HCT116 (cell line): ENCODE measurements around the gene RPF1. TPM values are rescaled to one million over a fixed set of nuclear protein-coding genes. Genes with fewer than 3 reads are reported as not detected.

Experiments
- ATAC-seq: fragments of 200-7000 bp; cut with Tn5 transposase; 2 replicates; pipeline ENCODE4 v1.9.1; 2020; ENCODE audit warnings: mild to moderate bottlenecking, moderate library complexity
- BruUV-seq: library from RNA; stranded (reverse); fragments of 400-500 nt; replicated peaks from 2 replicates; lab custom pipeline; 2021; lab: Mats Ljungman, UMichigan
- CTCF ChIA-PET: fragments of 300-600 bp; sonication (Branson Sonifier 250); formaldehyde crosslinking; loops from one replicate; lab custom pipeline; 2021; ENCODE audit warnings: antibody characterized with exemption; lab: Charles Lee
- POLR2A ChIA-PET: fragments of 300-600, 350-600 bp; sonication (Branson Sonifier 250); formaldehyde crosslinking; loops from one replicate; lab custom pipeline; 2021; ENCODE audit warnings: antibody characterized with exemption; lab: Charles Lee
- RAD21 ChIA-PET, 2 experiments: fragments of 300-600 bp; sonication (Branson Sonifier 250); formaldehyde crosslinking; loops; one replicate each; lab custom pipeline; 2023; ENCODE audit warnings: low total read pairs in 2 of 2; ENCODE audit not compliant: uncharacterized antibody in 2 of 2, unreplicated experiment in 2 of 2, low non-redundant PET in 1 of 2; lab: Charles Lee
- DNase-seq: peaks from one replicate; pipeline ENCODE4 v3.0.0-alpha.2; 2010; ENCODE audit warnings: low read depth, low spot score
- H2AFZ ChIP-seq: fragments of 200-600 bp; shearing (Covaris generic), sonication (generic); 2 replicates; pipeline ENCODE4 v1.6.1; 2017; ENCODE audit warnings: low read depth, mixed run types, mixed read lengths, antibody characterized with exemption, low read length; ENCODE audit not compliant: poor library complexity, severe bottlenecking
- H3K27ac ChIP-seq: 2 replicates; pipeline ENCODE4 v1.5.1; 2012; ENCODE audit warnings: low read depth, low read length
- H3K27me3 ChIP-seq: fragments of 200-600 bp; sonication (generic); 2 replicates; pipeline ENCODE4 v1.6.1; 2016; ENCODE audit warnings: mixed run types, low read length, mixed read lengths; ENCODE audit not compliant: insufficient read depth
- H3K36me3 ChIP-seq, 2 experiments: fragments of 200-500 bp in 1 of 2; fragments of 200-600 bp in 1 of 2; sonication (Bioruptor generic) in 1 of 2; sonication (generic) in 1 of 2; 2 replicates each; pipeline versions ENCODE4 v1.5.1 to v1.6.1; 2014 to 2016; ENCODE audit warnings: low read length in 2 of 2, inconsistent platforms in 1 of 2, mixed read lengths in 1 of 2, mixed run types in 1 of 2; ENCODE audit not compliant: insufficient read depth in 2 of 2, control insufficient read depth in 1 of 2
- H3K4me1 ChIP-seq, 2 experiments: fragments of 200-600 bp in 1 of 2; sonication (generic) in 1 of 2; 2 replicates each; pipeline versions ENCODE4 v1.5.1 to v1.6.1; 2012 to 2017; ENCODE audit warnings: low read length in 2 of 2, inconsistent platforms in 1 of 2, mild to moderate bottlenecking in 1 of 2, mixed read lengths in 1 of 2, mixed run types in 1 of 2, moderate library complexity in 1 of 2; ENCODE audit not compliant: insufficient read depth in 2 of 2, control insufficient read depth in 1 of 2
- H3K4me2 ChIP-seq: fragments of 200-600 bp; sonication (generic); 2 replicates; pipeline ENCODE4 v1.6.1; 2017; ENCODE audit warnings: mixed run types, low read length, mixed read lengths
- H3K4me3 ChIP-seq, 2 experiments: fragments of 200-600 bp in 1 of 2; sonication (generic) in 1 of 2; replicated peaks in 1 of 2; 2 replicates each; pipeline ENCODE4 v1.5.1; 2011 to 2016; ENCODE audit warnings: low read length in 2 of 2, control low read depth in 1 of 2, low read depth in 1 of 2, mild to moderate bottlenecking in 1 of 2, mixed read lengths in 1 of 2, mixed run types in 1 of 2
- H3K79me2 ChIP-seq: fragments of 200-600 bp; sonication (generic); 2 replicates; pipeline ENCODE4 v1.6.1; 2017; ENCODE audit warnings: mild to moderate bottlenecking, mixed run types, low read length, moderate library complexity, mixed read lengths; ENCODE audit not compliant: insufficient read depth
- H3K9ac ChIP-seq: fragments of 200-600 bp; sonication (generic); 2 replicates; pipeline ENCODE4 v1.6.1; 2016; ENCODE audit warnings: low read length, mixed read lengths
- H3K9me2 ChIP-seq: fragments of 200-600 bp; sonication (generic), shearing (Covaris generic); 2 replicates; pipeline ENCODE4 v1.6.1; 2017; ENCODE audit warnings: mixed run types, mild to moderate bottlenecking, moderate library complexity; ENCODE audit not compliant: insufficient read depth
- H3K9me3 ChIP-seq, 2 experiments: fragments of 200-500 bp in 1 of 2; fragments of 200-600 bp in 1 of 2; sonication (Bioruptor generic) in 1 of 2; sonication (generic) in 1 of 2; 2 replicates each; pipeline ENCODE4 v1.6.1; 2014 to 2017; ENCODE audit warnings: low read length in 2 of 2, mixed read lengths in 2 of 2, inconsistent platforms in 1 of 2, low read depth in 1 of 2, mild to moderate bottlenecking in 1 of 2, mixed run types in 1 of 2, moderate library complexity in 1 of 2; ENCODE audit not compliant: control insufficient read depth in 1 of 2, insufficient read depth in 1 of 2
- H4K20me1 ChIP-seq: fragments of 200-600 bp; sonication (generic), shearing (Covaris generic); 2 replicates; pipeline ENCODE4 v1.6.1; 2017; ENCODE audit warnings: mixed run types, mild to moderate bottlenecking, moderate library complexity; ENCODE audit not compliant: insufficient read depth
- CBX3 ChIP-seq: IDR thresholded peaks from 2 replicates; pipeline ENCODE4 v1.6.1; 2012; ENCODE audit warnings: low read depth
- CEBPB ChIP-seq: IDR thresholded peaks from 2 replicates; pipeline ENCODE4 v1.6.1; 2012; ENCODE audit warnings: low read depth
- EGR1 ChIP-seq: IDR thresholded peaks from 2 replicates; pipeline ENCODE4 v1.6.1; 2012; ENCODE audit warnings: low read depth
- ELF1 ChIP-seq: IDR thresholded peaks from 2 replicates; pipeline ENCODE4 v1.6.1; 2012; ENCODE audit warnings: low read depth, borderline replicate concordance
- EZH2 ChIP-seq: fragments of 200-600 bp; sonication (generic); IDR thresholded peaks from 2 replicates; pipeline ENCODE4 v1.6.1; 2017; ENCODE audit warnings: antibody characterized with exemption, mixed run types
- EZH2phosphoT487 ChIP-seq: fragments of 200-600 bp; IDR thresholded peaks from 2 replicates; pipeline ENCODE4 v1.6.1; 2018; ENCODE audit warnings: antibody characterized with exemption, borderline replicate concordance
- FOSL1 ChIP-seq: IDR thresholded peaks from 2 replicates; pipeline ENCODE4 v1.6.1; 2012; ENCODE audit warnings: low read depth
- POLR2AphosphoS5 ChIP-seq: IDR thresholded peaks from 2 replicates; pipeline ENCODE4 v1.6.1; 2011; ENCODE audit warnings: mild to moderate bottlenecking, low read depth, low read length, moderate library complexity
- RAD21 ChIP-seq: IDR thresholded peaks from 2 replicates; pipeline ENCODE4 v1.6.1; 2012; ENCODE audit warnings: low read depth, mild to moderate bottlenecking
- SIN3A ChIP-seq: IDR thresholded peaks from 2 replicates; pipeline ENCODE4 v1.6.1; 2012; ENCODE audit warnings: low read depth
- SP1 ChIP-seq: IDR thresholded peaks from 2 replicates; pipeline ENCODE4 v1.6.1; 2012; ENCODE audit warnings: low read depth
- SRF ChIP-seq: IDR thresholded peaks from 2 replicates; pipeline ENCODE4 v1.6.1; 2012; ENCODE audit warnings: low read depth
- TCF7L2 ChIP-seq: IDR thresholded peaks from 2 replicates; pipeline ENCODE4 v1.7.0; 2011; ENCODE audit warnings: borderline replicate concordance, inconsistent platforms; ENCODE audit not compliant: insufficient read depth, insufficient read length; ENCODE audit errors: extremely low read depth
- ZFX ChIP-seq: fragments of 450-650 bp; IDR thresholded peaks from 2 replicates; pipeline ENCODE4 v1.6.1; 2017
- ZNF274 ChIP-seq: fragments of 200-500 bp; sonication (Bioruptor generic); IDR thresholded peaks from 2 replicates; pipeline ENCODE4 v1.6.1; 2014; ENCODE audit warnings: mild to moderate bottlenecking, low read depth, low read length, inconsistent platforms
- intact Hi-C: fragments of 100-400 bp; cut with micrococcal nuclease; formaldehyde crosslinking; loops from 2 replicates; pipeline ENCODE4 v1.10.0; 2022
- total RNA-seq: library from RNA; stranded (reverse); gene quantifications from one replicate; pipeline ENCODE4 v1.2.1, GENCODE V29; 2021; ENCODE audit not compliant: unreplicated experiment
- TF ChIP-seq, protein P1 (sequence below): IDR thresholded peaks from 2 replicates; pipeline ENCODE4 v1.6.1; 2011; ENCODE audit warnings: mild to moderate bottlenecking, low read length, moderate library complexity; ENCODE audit not compliant: insufficient replicate concordance; ENCODE audit errors: extremely low read depth
- TF ChIP-seq, protein P2 (sequence below): IDR thresholded peaks from 2 replicates; pipeline ENCODE4 v1.6.1; 2012
- TF ChIP-seq, protein P3 (sequence below): IDR thresholded peaks from 2 replicates; pipeline ENCODE4 v1.6.1; 2012; ENCODE audit warnings: low read depth
- TF ChIP-seq, protein P4 (sequence below): IDR thresholded peaks from 2 replicates; pipeline ENCODE4 v1.6.1; 2012

Gene RPF1
- total RNA-seq, 1 experiment from 2014 or later, result 86.9 TPM

DNA sequence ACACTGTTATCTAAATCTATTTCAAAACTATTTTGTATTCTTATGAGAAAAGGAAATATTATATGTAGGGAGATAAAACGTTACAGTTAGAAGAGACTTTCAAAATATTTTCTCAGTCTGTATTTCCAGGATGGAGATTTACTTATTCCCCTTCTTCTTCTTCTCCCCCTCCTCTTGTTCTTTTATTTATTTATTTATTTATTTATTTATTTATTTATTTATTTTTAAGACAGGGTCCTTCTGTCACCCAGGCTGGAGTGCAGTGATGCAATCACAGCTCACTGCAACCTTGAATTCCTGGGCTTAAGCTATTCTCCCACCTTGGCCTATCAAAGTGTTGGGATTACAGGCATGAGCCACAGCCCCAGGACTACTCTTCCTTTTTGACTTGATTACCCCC, 2.8 kb upstream of the RPF1 start:
- Histone ChIP-seq H3K9ac (no peak overlapping the region), H3K4me3 (no peak overlapping the region), H3K9me2 (no peaks in the 10 kb centered on the region), H3K27ac (no peak overlapping the region), H3K36me3 (peaks cover 0 to 3% of the 10 kb centered on the region in 2 experiments; a peak in 1 of 4 replicates)
- RAD21 ChIA-PET, result no interaction called here
- intact Hi-C loops, result no loop called here
- no peak for DNase-seq
- TF ChIP-seq TCF7L2 (no peak), SIN3A (no peak), ZFX (no peak), EGR1 (no peak), FOSL1 (no peak), SP1 (no peak), ELF1 (no peak), SRF (no peak), RAD21 (no peak), EZH2phosphoT487 (no peak), CEBPB (no peak), POLR2AphosphoS5 (no peak), EZH2 (no peak), CBX3 (no peak), ZNF274 (no peak)
- TF ChIP-seq, protein P1, sequence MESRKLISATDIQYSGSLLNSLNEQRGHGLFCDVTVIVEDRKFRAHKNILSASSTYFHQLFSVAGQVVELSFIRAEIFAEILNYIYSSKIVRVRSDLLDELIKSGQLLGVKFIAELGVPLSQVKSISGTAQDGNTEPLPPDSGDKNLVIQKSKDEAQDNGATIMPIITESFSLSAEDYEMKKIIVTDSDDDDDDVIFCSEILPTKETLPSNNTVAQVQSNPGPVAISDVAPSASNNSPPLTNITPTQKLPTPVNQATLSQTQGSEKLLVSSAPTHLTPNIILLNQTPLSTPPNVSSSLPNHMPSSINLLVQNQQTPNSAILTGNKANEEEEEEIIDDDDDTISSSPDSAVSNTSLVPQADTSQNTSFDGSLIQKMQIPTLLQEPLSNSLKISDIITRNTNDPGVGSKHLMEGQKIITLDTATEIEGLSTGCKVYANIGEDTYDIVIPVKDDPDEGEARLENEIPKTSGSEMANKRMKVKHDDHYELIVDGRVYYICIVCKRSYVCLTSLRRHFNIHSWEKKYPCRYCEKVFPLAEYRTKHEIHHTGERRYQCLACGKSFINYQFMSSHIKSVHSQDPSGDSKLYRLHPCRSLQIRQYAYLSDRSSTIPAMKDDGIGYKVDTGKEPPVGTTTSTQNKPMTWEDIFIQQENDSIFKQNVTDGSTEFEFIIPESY, result no peak
- TF ChIP-seq, protein P2, sequence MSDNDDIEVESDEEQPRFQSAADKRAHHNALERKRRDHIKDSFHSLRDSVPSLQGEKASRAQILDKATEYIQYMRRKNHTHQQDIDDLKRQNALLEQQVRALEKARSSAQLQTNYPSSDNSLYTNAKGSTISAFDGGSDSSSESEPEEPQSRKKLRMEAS, result no peak
- TF ChIP-seq, protein P3, sequence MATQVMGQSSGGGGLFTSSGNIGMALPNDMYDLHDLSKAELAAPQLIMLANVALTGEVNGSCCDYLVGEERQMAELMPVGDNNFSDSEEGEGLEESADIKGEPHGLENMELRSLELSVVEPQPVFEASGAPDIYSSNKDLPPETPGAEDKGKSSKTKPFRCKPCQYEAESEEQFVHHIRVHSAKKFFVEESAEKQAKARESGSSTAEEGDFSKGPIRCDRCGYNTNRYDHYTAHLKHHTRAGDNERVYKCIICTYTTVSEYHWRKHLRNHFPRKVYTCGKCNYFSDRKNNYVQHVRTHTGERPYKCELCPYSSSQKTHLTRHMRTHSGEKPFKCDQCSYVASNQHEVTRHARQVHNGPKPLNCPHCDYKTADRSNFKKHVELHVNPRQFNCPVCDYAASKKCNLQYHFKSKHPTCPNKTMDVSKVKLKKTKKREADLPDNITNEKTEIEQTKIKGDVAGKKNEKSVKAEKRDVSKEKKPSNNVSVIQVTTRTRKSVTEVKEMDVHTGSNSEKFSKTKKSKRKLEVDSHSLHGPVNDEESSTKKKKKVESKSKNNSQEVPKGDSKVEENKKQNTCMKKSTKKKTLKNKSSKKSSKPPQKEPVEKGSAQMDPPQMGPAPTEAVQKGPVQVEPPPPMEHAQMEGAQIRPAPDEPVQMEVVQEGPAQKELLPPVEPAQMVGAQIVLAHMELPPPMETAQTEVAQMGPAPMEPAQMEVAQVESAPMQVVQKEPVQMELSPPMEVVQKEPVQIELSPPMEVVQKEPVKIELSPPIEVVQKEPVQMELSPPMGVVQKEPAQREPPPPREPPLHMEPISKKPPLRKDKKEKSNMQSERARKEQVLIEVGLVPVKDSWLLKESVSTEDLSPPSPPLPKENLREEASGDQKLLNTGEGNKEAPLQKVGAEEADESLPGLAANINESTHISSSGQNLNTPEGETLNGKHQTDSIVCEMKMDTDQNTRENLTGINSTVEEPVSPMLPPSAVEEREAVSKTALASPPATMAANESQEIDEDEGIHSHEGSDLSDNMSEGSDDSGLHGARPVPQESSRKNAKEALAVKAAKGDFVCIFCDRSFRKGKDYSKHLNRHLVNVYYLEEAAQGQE, result no peak
- TF ChIP-seq, protein P4, sequence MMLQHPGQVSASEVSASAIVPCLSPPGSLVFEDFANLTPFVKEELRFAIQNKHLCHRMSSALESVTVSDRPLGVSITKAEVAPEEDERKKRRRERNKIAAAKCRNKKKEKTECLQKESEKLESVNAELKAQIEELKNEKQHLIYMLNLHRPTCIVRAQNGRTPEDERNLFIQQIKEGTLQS, result no peak
- TF ChIP-seq, all 23 proteins: peak for 0
- ATAC-seq, result no peak
- no TSS peak for BruUV-seq
- peaks cover 25% of the 10 kb centered on the region for H3K79me2 ChIP-seq
- no peaks in the 10 kb centered on the region for H3K27me3 ChIP-seq
- H3K9me3 ChIP-seq, result no peaks in the 10 kb centered on the region
- H2AFZ ChIP-seq, result no peak overlapping the region
- no peaks in the 10 kb centered on the region for H4K20me1 ChIP-seq
- ChIA-PET CTCF (no interaction called here), POLR2A (no interaction called here)
- H3K4me2 ChIP-seq, result no peak overlapping the region
- peaks cover 7 to 17% of the 10 kb centered on the region in 2 experiments; a peak in 3 of 4 replicates for H3K4me1 ChIP-seq
